Astrocyte (in vitro differentiated cells and primary cell): ENCODE data around the gene RPSA. TPM values are rescaled to one million over a fixed set of nuclear protein-coding genes. Genes with fewer than 3 reads are reported as not detected.
"Not testable (repeated sequence)": the region's sequence is repeated elsewhere in the genome, so short reads cannot be mapped to it uniquely, and the experiment has no call there.

ENCODE experiments used
- DNase-seq: peaks from one replicate; pipeline ENCODE4 v3.0.0-alpha.2; 2010; ENCODE audit warnings: low read depth
- FAIRE-seq: peaks from 2 replicates; lab custom pipeline; 2011; peaks lifted over from hg19 to GRCh38; lab: Jason Lieb, UNC
- H2AFZ ChIP-seq: 2 replicates; pipeline ENCODE4 v1.6.0; 2012; ENCODE audit warnings: low read depth, low read length, inconsistent platforms
- H3K27ac ChIP-seq: 2 replicates; pipeline ENCODE4 v1.5.1; 2011; ENCODE audit warnings: low read depth, low read length, inconsistent platforms
- H3K27me3 ChIP-seq: 2 replicates; pipeline ENCODE4 v1.6.0; 2011; ENCODE audit warnings: low read length, inconsistent platforms; ENCODE audit not compliant: insufficient read depth
- H3K36me3 ChIP-seq: 2 replicates; pipeline ENCODE4 v1.5.1; 2011; ENCODE audit warnings: low read length, inconsistent platforms; ENCODE audit not compliant: insufficient read depth
- H3K4me1 ChIP-seq: 2 replicates; pipeline ENCODE4 v1.5.1; 2011; ENCODE audit warnings: low read length, inconsistent platforms; ENCODE audit not compliant: insufficient read depth
- H3K4me2 ChIP-seq: 2 replicates; pipeline ENCODE4 v1.6.0; 2012; ENCODE audit warnings: low read length, inconsistent platforms
- H3K4me3 ChIP-seq: 2 replicates; pipeline ENCODE4 v1.5.1; 2011; ENCODE audit warnings: low read depth, mild to moderate bottlenecking, low read length, inconsistent platforms; ENCODE audit not compliant: insufficient read depth
- H3K79me2 ChIP-seq: 2 replicates; pipeline ENCODE4 v1.6.0; 2012; ENCODE audit warnings: mild to moderate bottlenecking, low read length, inconsistent platforms; ENCODE audit not compliant: insufficient read depth
- H3K9ac ChIP-seq: 2 replicates; pipeline ENCODE4 v1.6.0; 2012; ENCODE audit warnings: mild to moderate bottlenecking, low read length, inconsistent platforms
- H3K9me3 ChIP-seq: 2 replicates; pipeline ENCODE4 v1.5.1; 2012; ENCODE audit warnings: low read depth, mild to moderate bottlenecking, low read length, inconsistent platforms; ENCODE audit not compliant: insufficient read depth
- H4K20me1 ChIP-seq: 2 replicates; pipeline ENCODE4 v1.6.0; 2012; ENCODE audit warnings: low read length, inconsistent platforms; ENCODE audit not compliant: insufficient read depth
- H3K27ac Mint-ChIP-seq: one replicate; pipeline ENCODE4 v1.8.0; 2021; ENCODE audit warnings: mild to moderate bottlenecking, mixed read lengths; ENCODE audit not compliant: unreplicated experiment
- H3K27me3 Mint-ChIP-seq: one replicate; pipeline ENCODE4 v1.8.0; 2021; ENCODE audit warnings: low read depth, mixed read lengths; ENCODE audit not compliant: unreplicated experiment
- H3K36me3 Mint-ChIP-seq: one replicate; pipeline ENCODE4 v1.8.0; 2021; ENCODE audit warnings: low read depth, mixed read lengths; ENCODE audit not compliant: unreplicated experiment
- H3K4me1 Mint-ChIP-seq: one replicate; pipeline ENCODE4 v1.8.0; 2021; ENCODE audit warnings: low read depth, mixed read lengths; ENCODE audit not compliant: unreplicated experiment
- H3K4me3 Mint-ChIP-seq: one replicate; pipeline ENCODE4 v1.8.0; 2021; ENCODE audit warnings: mild to moderate bottlenecking, moderate library complexity, mixed read lengths; ENCODE audit not compliant: unreplicated experiment
- H3K9me3 Mint-ChIP-seq: one replicate; pipeline ENCODE4 v1.8.0; 2021; ENCODE audit warnings: mild to moderate bottlenecking, mixed read lengths; ENCODE audit not compliant: unreplicated experiment
- CTCF ChIP-seq: IDR thresholded peaks from 2 replicates; pipeline ENCODE4 v1.5.1; 2011; ENCODE audit warnings: low read depth, mild to moderate bottlenecking, inconsistent platforms, low read length, moderate library complexity; ENCODE audit not compliant: insufficient read depth
- EZH2 ChIP-seq: IDR thresholded peaks from 2 replicates; pipeline ENCODE4 v1.6.1; 2012; ENCODE audit warnings: mild to moderate bottlenecking, low read length, inconsistent platforms; ENCODE audit not compliant: insufficient read depth
- total RNA-seq: library from RNA; stranded (reverse); gene quantifications from 2 replicates; pipeline ENCODE4 v1.2.1, GENCODE V29; 2021

RPSA gene
- total RNA-seq, 1 donor from 2014 or later: 1,004 TPM

GRCh38 chr3:39454591-39455217 is 48.2 kb downstream of the RPSA start:
- Histone ChIP-seq H3K79me2 (no peaks in the 10 kb centered on the region), H3K27me3 (no peaks in the 10 kb centered on the region), H3K9ac (no peak overlapping the region), H3K4me2 (no peak overlapping the region), H3K4me1 (no peaks in the 10 kb centered on the region), H2AFZ (no peak overlapping the region), H3K4me3 (no peak overlapping the region), H3K9me3 (no peaks in the 10 kb centered on the region), H4K20me1 (no peaks in the 10 kb centered on the region), H3K27ac (no peak overlapping the region), H3K36me3 (no peaks in the 10 kb centered on the region)
- no peaks in the 10 kb centered on the region for H3K27me3 Mint-ChIP-seq
- no peak for DNase-seq
- no peaks in the 10 kb centered on the region for H3K9me3 Mint-ChIP-seq
- no peak overlapping the region for H3K4me3 Mint-ChIP-seq
- TF ChIP-seq EZH2 (no peak), CTCF (no peak)
- H3K27ac Mint-ChIP-seq: no peak overlapping the region
- no peaks in the 10 kb centered on the region for H3K4me1 Mint-ChIP-seq
- H3K36me3 Mint-ChIP-seq: no peaks in the 10 kb centered on the region
- no peak for FAIRE-seq

GRCh38 chr3:39456159-39456558 is 49.6 kb downstream of the RPSA start:
- Histone ChIP-seq H3K4me2 (no peak overlapping the region), H3K27ac (no peak overlapping the region), H3K4me1 (no peaks in the 10 kb centered on the region), H3K9me3 (no peaks in the 10 kb centered on the region), H3K36me3 (no peaks in the 10 kb centered on the region), H2AFZ (no peak overlapping the region), H3K27me3 (no peaks in the 10 kb centered on the region), H3K79me2 (no peaks in the 10 kb centered on the region), H3K9ac (no peak overlapping the region), H3K4me3 (no peak overlapping the region), H4K20me1 (no peaks in the 10 kb centered on the region)
- DNase-seq (no peak), FAIRE-seq (no peak)
- Mint-ChIP-seq H3K36me3 (no peaks in the 10 kb centered on the region), H3K4me3 (no peak overlapping the region), H3K9me3 (no peaks in the 10 kb centered on the region), H3K4me1 (no peaks in the 10 kb centered on the region), H3K27ac (no peak overlapping the region), H3K27me3 (no peaks in the 10 kb centered on the region)
- TF ChIP-seq EZH2 (no peak), CTCF (no peak)

GRCh38 chr3:39457361-39457760 is 50.8 kb downstream of the RPSA start:
- no peak overlapping the region for H3K4me3 Mint-ChIP-seq
- TF ChIP-seq CTCF: no peak
- no peak for TF ChIP-seq EZH2
- Histone ChIP-seq H3K4me2 (no peak overlapping the region), H3K9ac (no peak overlapping the region), H3K4me3 (no peak overlapping the region), H4K20me1 (no peaks in the 10 kb centered on the region), H3K27me3 (no peaks in the 10 kb centered on the region), H3K27ac (no peak overlapping the region), H3K4me1 (no peaks in the 10 kb centered on the region), H3K36me3 (no peaks in the 10 kb centered on the region), H3K9me3 (no peaks in the 10 kb centered on the region), H3K79me2 (no peaks in the 10 kb centered on the region), H2AFZ (no peak overlapping the region)
- H3K27me3 Mint-ChIP-seq: no peaks in the 10 kb centered on the region
- H3K27ac Mint-ChIP-seq: no peak overlapping the region
- no peaks in the 10 kb centered on the region for H3K36me3 Mint-ChIP-seq
- H3K4me1 Mint-ChIP-seq: no peaks in the 10 kb centered on the region
- no peak for FAIRE-seq
- no peaks in the 10 kb centered on the region for H3K9me3 Mint-ChIP-seq
- no peak for DNase-seq

- H3K9me3 ChIP-seq, H3K36me3 ChIP-seq, FAIRE-seq, H3K27me3 Mint-ChIP-seq, H3K4me1 ChIP-seq, H3K4me3 Mint-ChIP-seq, H3K27ac Mint-ChIP-seq, H3K4me2 ChIP-seq, DNase-seq, H3K4me1 Mint-ChIP-seq, H3K4me3 ChIP-seq, H3K9me3 Mint-ChIP-seq, H3K27ac ChIP-seq, H2AFZ ChIP-seq, H3K79me2 ChIP-seq, H3K36me3 Mint-ChIP-seq, H3K27me3 ChIP-seq, H4K20me1 ChIP-seq, H3K9ac ChIP-seq: not testable (repeated sequence)
Measured at GRCh38 chr3:39458579-39458978, 52.1 kb downstream of the RPSA start.
